GM11168 (cell line): ENCODE measurements around the gene ATXN7L3.

ENCODE experiments used
- in situ Hi-C: fragments of 300-500 bp; cut with MboI; formaldehyde crosslinking; loops from one replicate; pipeline ENCODE4 v1.12.0; 2022; ENCODE audit warnings: low sequenced_read_pairs; ENCODE audit not compliant: unreplicated experiment

The ATXN7L3 gene

DNA sequence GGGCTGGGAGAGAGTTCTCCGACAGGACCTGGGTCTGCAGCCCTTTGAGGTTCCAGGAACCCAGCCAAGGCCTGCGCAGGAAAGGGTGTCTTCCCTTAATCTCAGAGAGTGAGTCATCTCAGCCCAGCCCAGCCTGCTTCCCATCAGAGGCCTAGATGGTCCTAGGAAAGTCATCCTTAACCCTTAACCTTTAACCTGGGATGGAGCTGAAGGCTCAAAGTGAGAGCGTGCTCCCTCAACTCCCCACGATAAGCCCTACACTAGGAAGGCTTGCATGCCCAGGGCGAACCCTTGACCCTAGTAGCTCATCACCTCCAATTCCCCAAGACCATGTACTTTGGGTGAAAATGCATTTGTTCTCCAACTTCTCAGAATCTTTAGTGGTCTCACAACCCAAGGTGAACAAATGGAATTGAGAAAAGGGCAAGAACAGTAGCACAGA, 4.8 kb upstream of the ATXN7L3 start:
- in situ Hi-C loops: loop anchor here (25.0 kb wide), 1 partner anchor 308 kb away; the partner anchor contains the start of gene GPATCH8

DNA sequence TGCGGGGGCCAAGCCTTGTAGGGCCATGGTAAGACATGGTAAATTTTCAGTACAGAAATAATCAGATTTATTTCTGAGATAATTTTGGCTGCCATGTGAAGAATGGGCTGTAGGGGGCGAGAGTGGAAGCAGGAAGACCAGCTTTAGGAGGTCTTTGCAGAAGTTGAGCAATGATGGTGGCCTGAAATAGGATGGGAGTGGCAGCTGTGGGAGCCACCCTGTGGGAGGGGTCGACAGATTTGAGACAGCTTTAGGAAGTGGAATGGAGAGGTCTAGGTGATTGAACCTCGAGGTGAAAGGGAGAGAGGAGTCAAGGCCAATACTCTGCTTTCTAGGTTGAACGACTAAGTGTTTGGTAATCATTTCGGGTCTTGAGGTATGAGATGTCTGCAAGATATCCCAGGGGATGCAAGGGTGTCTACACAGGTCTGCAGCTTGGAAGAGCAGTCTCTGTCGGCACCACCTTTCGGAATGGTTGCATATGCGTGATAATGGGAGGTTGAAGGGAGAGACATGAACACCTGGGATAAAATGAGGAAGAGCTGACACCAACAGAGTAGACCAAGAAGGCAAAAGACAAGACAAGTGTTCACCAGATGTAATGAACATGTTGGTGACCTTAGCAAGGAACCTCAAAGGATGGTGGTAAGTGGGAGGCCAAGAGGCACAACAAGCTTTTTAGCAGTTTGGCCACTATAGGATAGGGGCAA, 4.2 kb upstream of the ATXN7L3 start:
- in situ Hi-C loops: loop anchor here (25.0 kb wide), 1 partner anchor 308 kb away; the partner anchor contains the start of gene GPATCH8

DNA sequence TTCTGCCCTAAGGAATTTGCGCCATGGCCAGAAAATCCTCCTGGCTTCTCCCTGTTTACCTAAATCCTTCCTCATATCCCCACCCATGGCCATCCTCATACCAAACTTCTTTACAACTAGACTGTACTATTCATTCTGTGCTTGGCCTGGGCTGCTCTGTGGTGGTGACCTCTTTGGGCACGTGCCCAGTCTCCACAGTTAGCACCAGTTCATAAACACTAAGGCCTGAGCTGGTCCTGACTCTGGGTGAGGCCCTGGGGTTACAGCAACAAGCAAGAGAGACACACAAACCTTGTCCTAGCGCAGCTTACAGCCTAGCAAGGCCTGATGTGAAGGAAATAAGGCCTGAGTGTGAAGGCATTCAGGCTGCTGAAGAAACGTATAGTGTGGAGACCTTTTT, 3.1 kb upstream of the ATXN7L3 start:
- in situ Hi-C loops: loop anchor here (25.0 kb wide), 1 partner anchor 310 kb away; the partner anchor contains the start of gene GPATCH8

DNA sequence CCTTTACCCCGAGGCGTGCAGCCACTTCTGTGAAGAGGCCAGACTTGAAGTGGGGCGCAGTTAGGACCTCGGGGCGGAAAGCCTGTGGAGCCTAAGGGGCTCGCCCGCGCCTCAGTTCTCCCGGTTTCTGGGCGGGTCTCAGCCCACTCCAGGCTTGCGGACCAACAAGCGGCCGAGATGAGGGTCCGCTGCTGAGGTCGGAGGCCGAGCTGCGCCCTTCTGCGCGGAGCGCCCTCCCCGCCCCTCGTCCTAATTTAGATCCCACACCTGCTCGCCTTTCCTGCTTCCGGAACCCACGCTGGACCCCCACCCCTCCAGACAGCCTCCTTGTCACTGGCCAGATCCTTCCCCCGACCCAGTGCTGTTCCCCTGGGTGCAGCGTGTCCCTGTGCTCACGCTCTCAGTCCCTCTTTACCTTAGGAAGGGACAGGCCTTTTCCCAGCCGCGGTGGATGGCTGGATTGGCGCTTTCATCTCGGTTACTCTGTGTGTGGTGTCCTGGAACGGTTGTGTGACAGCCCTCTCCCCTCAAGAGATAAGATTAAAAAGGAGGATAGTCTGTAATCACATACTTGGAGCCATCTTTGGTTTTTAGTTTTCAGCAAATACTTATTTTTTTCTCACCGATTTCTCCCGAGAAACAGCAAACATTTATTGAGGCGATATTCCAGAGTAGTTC, 933 bp upstream of the ATXN7L3 start:
- in situ Hi-C loops: loop anchor here (25.0 kb wide), 1 partner anchor 312 kb away; the partner anchor contains the start of gene GPATCH8

DNA sequence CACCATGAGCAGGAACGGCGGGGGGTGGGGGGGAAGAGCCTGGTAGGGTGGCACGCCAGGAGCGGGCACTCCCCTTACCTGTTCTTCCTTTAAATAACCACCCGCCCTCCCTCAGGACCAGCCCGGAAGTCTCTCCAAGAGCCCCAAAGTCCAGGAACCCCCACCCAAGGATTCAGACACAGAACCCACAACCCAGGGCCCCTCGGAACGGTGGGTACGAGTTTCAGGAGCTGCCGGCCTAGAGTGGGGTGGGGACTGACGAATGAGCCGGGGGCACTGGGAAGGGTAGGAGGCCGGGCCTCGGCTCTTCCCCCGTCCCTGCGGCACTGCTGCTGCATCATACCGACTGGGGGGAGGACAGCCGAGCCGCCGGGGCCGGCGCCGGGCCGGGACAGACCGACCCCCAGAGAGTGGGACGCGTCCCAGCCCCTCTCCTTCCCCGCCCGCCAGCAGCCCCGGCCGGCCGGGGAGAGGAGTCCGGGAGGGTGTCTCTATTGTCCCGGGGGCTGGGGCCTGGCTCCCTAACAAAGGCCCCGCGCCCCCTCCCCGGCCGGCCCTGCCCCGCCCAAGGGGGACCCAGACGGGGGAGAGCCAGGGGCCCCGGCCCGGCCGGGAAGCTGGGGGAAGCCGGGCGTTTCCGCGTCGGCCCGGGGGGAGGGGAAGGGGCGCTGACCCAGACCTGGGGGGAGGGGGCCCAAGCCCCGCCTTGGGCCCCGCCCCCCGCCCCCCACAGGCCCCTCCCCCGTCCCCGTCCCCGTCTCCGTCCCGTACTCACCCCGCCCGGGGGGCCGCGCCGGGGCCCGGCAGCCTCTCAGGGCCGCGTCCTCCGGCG, 747 bp downstream of the ATXN7L3 start:
- in situ Hi-C loops: no loop called here

DNA sequence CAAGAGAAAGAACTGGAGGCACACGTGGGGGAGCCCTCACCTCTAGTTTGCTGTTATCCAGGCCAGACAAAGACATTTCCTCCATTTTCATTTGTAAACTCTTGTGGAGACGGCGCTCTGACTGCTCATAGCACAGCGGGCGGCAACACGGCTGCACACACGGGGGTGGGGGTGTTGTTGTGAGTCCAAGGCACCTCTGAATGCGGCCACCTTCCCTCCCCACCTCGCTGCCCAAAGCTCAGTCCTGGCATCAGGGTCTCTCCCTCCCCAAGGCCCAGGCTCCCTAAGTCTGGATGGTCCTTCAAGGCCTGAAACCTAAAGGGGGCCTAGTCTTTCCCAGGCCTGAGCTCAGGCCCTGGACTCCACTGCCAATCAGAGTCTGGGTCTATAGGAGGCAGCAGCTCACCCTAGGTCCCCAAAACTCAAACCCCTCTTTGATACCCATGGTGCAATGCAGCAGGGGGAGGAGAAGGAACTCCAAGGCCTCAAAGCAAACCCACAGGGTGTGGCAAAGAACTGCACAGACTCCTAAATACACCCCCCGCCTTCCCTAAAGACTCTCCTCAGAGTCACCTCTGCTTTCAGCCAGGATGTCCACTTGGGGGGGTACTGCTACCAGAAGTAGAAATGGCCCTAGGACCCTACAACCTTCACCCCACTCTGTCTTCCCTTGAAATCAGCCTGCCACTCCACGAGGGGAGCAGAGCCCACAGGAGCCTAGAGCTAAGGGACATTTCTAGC, 1.5 kb downstream of the ATXN7L3 start:
- in situ Hi-C loops: no loop called here

DNA sequence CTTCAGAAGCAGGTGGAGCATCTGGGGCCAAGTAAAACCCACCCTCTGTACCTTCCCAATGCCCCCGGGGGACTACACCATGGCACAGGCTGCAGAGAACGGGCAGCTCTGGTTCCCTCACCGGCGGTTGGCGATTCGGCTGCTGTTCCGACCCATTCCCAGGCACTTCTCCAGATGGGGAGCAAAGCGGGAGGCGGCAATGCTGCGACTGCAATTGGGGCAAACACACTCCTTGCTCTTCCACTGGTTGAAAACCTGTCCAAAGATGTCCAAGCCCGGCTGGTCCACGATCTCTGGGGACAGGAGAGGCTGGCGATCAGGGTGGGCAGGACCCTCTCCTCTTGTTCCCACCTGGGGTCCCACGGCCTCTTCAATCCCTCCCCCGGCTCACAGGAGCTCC, 2.6 kb downstream of the ATXN7L3 start:
- in situ Hi-C loops: no loop called here

DNA sequence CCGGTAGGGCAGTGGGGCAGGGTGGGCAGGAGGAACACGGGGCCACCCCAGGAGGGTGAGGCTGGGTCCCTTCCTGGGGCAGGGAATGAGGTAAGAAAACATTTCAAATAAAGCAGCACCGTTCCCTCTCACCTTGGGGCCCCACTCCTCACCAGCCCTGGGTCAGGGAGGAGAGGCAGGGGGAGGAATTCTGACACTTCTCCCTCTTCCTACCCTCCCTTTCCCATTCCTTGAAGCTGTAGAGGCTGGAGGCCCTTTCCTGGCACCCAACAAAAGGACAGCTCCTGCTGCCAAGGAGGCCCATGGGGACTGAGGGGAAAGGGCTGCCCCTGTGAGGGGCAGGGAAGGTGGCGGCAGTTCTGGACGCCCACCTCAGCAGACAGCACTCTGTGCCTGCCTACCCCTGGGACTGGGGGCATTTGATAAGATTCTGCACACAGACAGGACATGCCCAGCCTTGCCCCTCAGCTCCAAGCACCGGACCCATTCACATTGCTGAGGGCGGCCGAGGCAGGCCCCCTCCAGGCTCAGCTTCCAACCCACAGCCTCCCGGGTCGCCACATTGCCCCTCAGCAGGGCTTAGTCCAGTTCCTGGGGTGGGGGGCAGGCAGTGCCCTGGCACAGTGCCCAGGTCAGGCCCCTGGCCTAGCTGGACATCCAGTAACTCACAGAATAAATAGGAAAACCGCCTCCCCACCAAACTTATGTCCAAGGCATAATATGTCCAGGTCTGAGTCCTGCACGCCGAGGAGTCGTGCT, 6.2 kb downstream of the ATXN7L3 start:
- in situ Hi-C loops: no loop called here

DNA sequence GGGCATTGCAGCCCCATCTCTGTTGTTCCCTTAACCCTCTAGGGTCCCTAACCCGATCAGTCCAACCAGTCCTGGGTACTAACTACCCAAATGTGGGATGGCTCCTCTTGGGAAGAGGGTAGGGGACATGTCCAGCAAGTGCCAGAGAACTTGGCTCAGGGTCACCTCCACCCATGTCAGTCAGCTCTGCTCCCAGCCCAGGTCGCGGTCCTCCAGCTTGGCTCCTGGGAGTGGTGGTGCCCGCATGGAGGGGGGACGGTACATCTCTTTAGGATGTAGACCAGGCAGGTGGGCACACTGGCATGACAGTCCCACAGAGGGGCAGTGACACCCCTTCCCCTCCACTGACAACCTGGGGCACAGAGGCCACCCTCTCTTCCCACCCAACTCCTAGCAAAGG, 6.9 kb downstream of the ATXN7L3 start:
- in situ Hi-C loops: no loop called here

DNA sequence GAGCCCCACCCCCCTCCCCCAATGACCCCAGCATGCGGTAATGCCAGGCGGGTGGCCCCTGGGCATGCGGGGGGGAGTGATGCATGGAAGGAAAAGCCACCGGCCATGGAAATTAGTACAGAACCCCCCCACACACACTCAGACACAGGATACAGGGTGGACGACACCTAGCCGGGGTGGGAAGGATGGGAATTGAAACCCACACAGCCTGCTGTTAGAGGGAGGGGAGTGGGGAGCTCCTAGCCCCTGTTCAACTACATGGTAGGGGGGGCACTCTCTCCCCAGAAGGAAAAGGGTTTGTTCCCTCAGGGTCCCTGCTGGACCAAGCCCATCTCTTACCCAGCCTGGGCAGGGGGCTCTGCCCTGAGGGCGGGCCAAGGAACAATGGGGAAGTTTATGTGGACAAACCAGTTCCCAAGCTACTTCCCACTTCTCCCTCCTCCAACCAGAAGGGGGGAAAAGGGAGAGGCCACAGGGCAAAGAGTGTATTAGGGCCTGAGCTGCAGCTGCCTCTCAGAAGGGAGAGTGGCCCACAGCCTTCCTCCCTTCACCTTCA, 7.7 kb downstream of the ATXN7L3 start:
- in situ Hi-C loops: no loop called here

DNA sequence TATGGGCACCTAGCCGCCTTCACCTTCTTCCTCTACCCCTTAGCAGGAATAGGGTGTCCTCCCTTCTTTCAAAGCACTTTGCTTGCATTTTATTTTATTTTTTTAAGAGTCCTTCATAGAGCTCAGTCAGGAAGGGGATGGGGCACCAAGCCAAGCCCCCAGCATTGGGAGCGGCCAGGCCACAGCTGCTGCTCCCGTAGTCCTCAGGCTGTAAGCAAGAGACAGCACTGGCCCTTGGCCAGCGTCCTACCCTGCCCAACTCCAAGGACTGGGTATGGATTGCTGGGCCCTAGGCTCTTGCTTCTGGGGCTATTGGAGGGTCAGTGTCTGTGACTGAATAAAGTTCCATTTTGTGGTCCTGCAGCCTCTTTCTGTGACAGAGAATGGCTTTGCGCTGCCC, 8.3 kb downstream of the ATXN7L3 start:
- in situ Hi-C loops: no loop called here

DNA sequence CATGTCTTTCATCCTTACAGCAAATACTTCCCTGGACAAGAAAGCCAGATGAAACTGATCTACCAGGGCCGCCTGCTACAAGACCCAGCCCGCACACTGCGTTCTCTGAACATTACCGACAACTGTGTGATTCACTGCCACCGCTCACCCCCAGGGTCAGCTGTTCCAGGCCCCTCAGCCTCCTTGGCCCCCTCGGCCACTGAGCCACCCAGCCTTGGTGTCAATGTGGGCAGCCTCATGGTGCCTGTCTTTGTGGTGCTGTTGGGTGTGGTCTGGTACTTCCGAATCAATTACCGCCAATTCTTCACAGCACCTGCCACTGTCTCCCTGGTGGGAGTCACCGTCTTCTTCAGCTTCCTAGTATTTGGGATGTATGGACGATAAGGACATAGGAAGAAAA, 9.2 kb downstream of the ATXN7L3 start:
- in situ Hi-C loops: no loop called here

DNA sequence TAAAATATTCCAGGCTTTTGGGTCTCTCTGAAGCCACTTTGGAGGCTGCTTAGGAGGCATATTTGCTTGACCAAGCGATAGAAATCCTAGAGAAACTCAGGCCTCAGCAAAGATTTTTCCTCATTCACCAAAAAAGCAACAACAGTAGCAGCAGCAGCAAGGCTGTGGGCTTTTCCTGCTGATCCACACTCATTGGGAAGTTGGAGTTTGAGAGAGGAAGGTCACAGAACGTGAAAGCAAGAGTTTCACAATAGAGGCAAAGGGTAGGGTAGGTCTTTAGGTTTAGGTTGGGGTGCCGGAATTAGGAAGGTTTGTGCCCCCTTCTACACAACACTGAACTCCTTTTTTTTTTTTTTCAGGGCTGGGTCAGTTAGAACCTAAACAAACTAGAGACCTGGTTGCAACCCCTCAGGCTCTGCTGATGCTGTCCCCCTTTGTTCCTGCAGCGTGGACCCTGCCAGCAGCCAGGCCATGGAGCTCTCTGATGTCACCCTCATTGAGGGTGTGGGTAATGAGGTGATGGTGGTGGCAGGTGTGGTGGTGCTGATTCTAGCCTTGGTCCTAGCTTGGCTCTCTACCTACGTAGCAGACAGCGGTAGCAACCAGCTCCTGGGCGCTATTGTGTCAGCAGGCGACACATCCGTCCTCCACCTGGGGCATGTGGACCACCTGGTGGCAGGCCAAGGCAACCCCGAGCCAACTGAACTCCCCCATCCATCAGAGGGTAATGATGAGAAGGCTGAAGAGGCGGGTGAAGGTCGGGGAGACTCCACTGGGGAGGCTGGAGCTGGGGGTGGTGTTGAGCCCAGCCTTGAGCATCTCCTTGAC, 10.9 kb downstream of the ATXN7L3 start:
- in situ Hi-C loops: no loop called here

DNA sequence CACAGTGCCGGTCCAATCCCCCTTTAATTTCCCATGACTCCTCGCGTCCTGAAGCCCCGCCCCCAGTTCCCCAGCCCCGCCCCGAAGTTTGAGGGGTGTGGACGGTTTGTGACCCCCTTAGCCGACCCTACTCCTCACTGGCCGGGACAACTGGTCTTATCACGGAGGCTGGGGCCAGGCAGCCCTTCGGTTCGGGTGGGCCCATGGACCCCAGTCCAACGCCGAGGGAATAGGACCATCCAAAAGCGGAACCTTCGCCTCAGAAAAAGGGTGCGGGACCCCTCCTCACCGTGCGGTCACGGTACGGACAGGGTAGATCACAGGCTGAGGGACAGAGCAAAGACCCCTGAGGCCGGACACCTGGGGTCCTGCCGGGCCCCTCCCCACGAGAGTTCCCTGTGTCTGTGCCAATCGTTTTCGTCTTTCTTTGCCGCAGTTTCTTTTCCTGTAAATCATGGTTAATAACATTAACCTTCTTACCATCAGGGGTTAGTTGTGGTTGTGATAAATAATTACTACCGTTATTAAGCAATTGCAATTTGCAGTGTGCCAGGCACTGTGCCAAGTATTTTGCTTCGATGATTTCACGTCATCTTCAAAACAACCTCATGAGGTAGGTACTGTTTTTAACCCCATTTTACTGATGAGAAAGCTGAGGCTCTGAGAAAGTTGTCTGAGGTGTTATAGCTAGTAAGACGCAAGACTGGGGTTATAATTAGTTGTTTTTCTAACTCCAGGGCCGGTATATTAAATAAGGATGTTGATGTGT, 12.4 kb downstream of the ATXN7L3 start:
- in situ Hi-C loops: no loop called here

DNA sequence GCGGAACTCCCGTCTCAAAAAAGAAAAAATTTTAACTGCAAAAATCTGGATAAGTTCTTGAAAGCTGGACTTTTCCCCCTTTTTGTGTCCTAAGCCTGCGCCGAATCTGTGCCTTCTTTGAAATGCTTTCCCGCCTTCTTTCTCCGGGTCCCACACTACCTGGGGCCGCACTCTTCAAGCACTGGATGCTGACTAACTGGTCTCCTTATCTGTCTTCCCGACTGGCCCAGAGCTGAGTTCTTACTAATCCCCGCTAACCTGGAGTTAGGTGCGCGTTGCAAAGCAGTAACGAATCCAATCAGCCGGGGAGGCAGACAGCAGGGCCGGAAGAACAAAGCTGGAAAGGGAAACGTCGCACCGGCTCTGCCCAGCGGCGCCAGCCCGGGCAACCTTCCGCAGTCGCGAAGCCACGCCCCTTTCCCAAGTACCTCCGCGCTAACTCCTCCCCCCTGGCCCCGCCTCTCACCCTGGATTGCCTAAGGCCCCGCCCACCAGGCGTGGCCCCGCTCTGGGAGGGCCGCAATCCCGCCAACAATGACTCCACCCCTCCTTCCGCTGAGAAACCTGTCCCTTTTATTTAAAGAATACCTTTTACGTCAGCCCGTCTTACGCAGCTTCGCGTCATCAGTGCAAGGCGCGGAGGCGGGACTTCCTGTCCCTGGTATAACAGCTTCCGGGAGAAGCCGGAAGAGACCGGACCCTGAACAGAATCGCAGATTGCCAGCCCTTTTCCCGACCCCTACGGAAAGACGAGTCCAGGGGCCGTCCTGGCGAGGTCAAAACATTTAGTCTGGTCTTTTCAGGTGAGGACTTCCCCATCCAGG, 13.2 kb downstream of the ATXN7L3 start, which contains the start of gene TMUB2:
Gene TMUB2 (plus strand): TSS at position 666 of the 824 bp plus-strand sequence. CDS start 737 bp downstream, outside the sequence.
- in situ Hi-C loops: no loop called here

DNA sequence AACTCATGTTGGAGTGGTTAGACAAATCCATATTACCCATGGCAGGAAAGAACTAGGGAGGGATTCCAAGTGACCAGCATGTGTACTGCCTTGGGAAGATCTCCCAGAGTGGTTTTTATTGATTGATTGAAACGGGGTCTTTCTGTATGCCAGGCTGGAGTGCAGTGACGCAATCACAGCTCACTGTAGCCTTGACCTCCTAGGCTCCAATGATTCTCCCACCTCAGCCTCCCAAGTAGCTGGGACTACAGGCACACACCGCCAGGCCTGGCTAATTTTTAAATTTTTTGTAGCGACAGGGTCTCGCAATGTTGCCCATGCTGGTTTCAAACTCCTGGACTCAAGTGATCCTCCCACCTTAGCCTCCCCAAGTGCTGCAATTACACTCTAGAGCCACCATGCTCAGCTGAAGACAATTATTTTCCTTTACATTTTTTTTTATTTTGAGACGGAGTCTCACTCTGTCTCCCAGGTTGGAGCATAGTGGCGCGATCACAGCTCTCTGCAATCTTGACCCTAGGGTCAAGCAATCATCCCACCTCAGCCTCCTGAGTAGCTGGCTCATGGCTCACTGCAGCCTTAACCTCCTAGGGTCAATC, 15.4 kb downstream of the ATXN7L3 start:
- in situ Hi-C loops: no loop called here
